ENCODE results near the gene HES4.

DNA sequence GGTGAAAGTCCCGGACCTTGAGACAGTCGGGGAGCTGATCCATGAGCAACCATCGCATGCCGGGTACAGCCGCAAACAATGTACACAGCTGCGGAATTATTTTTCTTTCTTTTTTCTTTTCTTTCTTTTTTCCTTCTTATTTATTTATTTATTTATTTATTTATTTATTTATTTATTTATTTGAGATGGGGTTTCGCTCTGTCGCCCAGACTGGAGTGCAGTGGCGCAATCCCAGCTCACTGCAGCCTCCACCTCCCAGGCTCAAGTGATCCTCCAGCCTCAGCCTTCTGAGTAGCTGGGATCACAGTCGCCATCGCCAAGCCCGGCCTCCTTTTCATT, 15.5 kb downstream of the HES4 start:
- TF ChIP-seq ZNF155 (tag by site-specific recombination; IDR thresholded peaks at IDR 0.05) (no peak), ZBTB11 (tag by site-specific recombination; conservative IDR thresholded peaks at IDR 0.05; ENCODE audit: low read depth) (peak; percentile 79), ZNF114 (tag by site-specific recombination; IDR thresholded peaks at IDR 0.05) (no peak)

Measured in HEK293 (cell line).